Measurements from ENCODE around the gene C22orf39.

Gene C22orf39

GRCh38 chr22:19400881-19401280 lies 46.6 kb downstream of the C22orf39 start:
- Histone ChIP-seq H3K36me3 (ENCODE audit: control insufficient read depth, low read length) (peaks cover 79% of the 10 kb centered on the region), H3K4me2 (ENCODE audit: low read length) (no peak overlapping the region), H3K27ac (ENCODE audit: low read depth, low read length) (no peak overlapping the region), H3F3A (ENCODE audit: control insufficient read depth, insufficient read depth) (no peaks in the 10 kb centered on the region), H3K4me1 (ENCODE audit: control insufficient read depth, low read length) (no peaks in the 10 kb centered on the region), H3K9me2 (replicated peaks; ENCODE audit: control insufficient read depth, low read length) (no peaks in the 10 kb centered on the region), H3K9me3 (ENCODE audit: control insufficient read depth, insufficient read depth, low read length) (no peaks in the 10 kb centered on the region), H4K20me1 (ENCODE audit: control insufficient read depth, insufficient read depth, low read depth, low read length) (0 out of 2 replicates have a peak, but pooled peaks cover 6% of the 10 kb centered on the region), H3K27me3 (ENCODE audit: control insufficient read depth, low read length) (no peaks in the 10 kb centered on the region), H3K4me3 (ENCODE audit: low read length) (no peak overlapping the region), H3K79me2 (ENCODE audit: control insufficient read depth, low read length) (no peaks in the 10 kb centered on the region)
- TF ChIP-seq CTCF (IDR thresholded peaks at IDR 0.05; ENCODE audit: low read depth, low read length, poor library complexity, severe bottlenecking) (no peak), EZH2phosphoT487 (IDR thresholded peaks at IDR 0.05; ENCODE audit: borderline replicate concordance, low read length) (no peak)

GRCh38 chr22:19398652-19399051 lies 48.9 kb downstream of the C22orf39 start:
- no peak overlapping the region for H3K27ac ChIP-seq (ENCODE audit: low read depth, low read length)
- H3K36me3 ChIP-seq (ENCODE audit: control insufficient read depth, low read length), result peaks cover 78% of the 10 kb centered on the region
- H3K79me2 ChIP-seq (ENCODE audit: control insufficient read depth, low read length), result no peaks in the 10 kb centered on the region
- H3K4me2 ChIP-seq (ENCODE audit: low read length), result no peak overlapping the region
- no peaks in the 10 kb centered on the region for H3K4me1 ChIP-seq (ENCODE audit: control insufficient read depth, low read length)
- H3K9me3 ChIP-seq (ENCODE audit: control insufficient read depth, insufficient read depth, low read length), result no peaks in the 10 kb centered on the region
- no peaks in the 10 kb centered on the region for H3F3A ChIP-seq (ENCODE audit: control insufficient read depth, insufficient read depth)
- no peaks in the 10 kb centered on the region for H3K9me2 ChIP-seq (replicated peaks; ENCODE audit: control insufficient read depth, low read length)
- H3K4me3 ChIP-seq (ENCODE audit: low read length), result no peak overlapping the region
- TF ChIP-seq EZH2phosphoT487 (IDR thresholded peaks at IDR 0.05; ENCODE audit: borderline replicate concordance, low read length) (no peak), CTCF (IDR thresholded peaks at IDR 0.05; ENCODE audit: low read depth, low read length, poor library complexity, severe bottlenecking) (no peak)
- H3K27me3 ChIP-seq (ENCODE audit: control insufficient read depth, low read length), result no peaks in the 10 kb centered on the region
- 0 out of 2 replicates have a peak, but pooled peaks cover 6% of the 10 kb centered on the region for H4K20me1 ChIP-seq (ENCODE audit: control insufficient read depth, insufficient read depth, low read depth, low read length)

GRCh38 chr22:19398206-19398605 lies 49.3 kb downstream of the C22orf39 start:
- H3F3A ChIP-seq (ENCODE audit: control insufficient read depth, insufficient read depth), result no peaks in the 10 kb centered on the region
- H3K4me1 ChIP-seq (ENCODE audit: control insufficient read depth, low read length), result no peaks in the 10 kb centered on the region
- H3K79me2 ChIP-seq (ENCODE audit: control insufficient read depth, low read length), result no peaks in the 10 kb centered on the region
- H3K27me3 ChIP-seq (ENCODE audit: control insufficient read depth, low read length), result no peaks in the 10 kb centered on the region
- no peak for TF ChIP-seq CTCF (IDR thresholded peaks at IDR 0.05; ENCODE audit: low read depth, low read length, poor library complexity, severe bottlenecking)
- TF ChIP-seq EZH2phosphoT487 (IDR thresholded peaks at IDR 0.05; ENCODE audit: borderline replicate concordance, low read length), result no peak
- H3K4me2 ChIP-seq (ENCODE audit: low read length), result no peak overlapping the region
- peaks cover 79% of the 10 kb centered on the region for H3K36me3 ChIP-seq (ENCODE audit: control insufficient read depth, low read length)
- H3K9me3 ChIP-seq (ENCODE audit: control insufficient read depth, insufficient read depth, low read length), result no peaks in the 10 kb centered on the region
- 0 out of 2 replicates have a peak, but pooled peaks cover 6% of the 10 kb centered on the region for H4K20me1 ChIP-seq (ENCODE audit: control insufficient read depth, insufficient read depth, low read depth, low read length)
- H3K9me2 ChIP-seq (replicated peaks; ENCODE audit: control insufficient read depth, low read length), result no peaks in the 10 kb centered on the region
- H3K4me3 ChIP-seq (ENCODE audit: low read length), result no peak overlapping the region
- no peak overlapping the region for H3K27ac ChIP-seq (ENCODE audit: low read depth, low read length)
